ENCODE data around the gene TOX4.

DNA sequence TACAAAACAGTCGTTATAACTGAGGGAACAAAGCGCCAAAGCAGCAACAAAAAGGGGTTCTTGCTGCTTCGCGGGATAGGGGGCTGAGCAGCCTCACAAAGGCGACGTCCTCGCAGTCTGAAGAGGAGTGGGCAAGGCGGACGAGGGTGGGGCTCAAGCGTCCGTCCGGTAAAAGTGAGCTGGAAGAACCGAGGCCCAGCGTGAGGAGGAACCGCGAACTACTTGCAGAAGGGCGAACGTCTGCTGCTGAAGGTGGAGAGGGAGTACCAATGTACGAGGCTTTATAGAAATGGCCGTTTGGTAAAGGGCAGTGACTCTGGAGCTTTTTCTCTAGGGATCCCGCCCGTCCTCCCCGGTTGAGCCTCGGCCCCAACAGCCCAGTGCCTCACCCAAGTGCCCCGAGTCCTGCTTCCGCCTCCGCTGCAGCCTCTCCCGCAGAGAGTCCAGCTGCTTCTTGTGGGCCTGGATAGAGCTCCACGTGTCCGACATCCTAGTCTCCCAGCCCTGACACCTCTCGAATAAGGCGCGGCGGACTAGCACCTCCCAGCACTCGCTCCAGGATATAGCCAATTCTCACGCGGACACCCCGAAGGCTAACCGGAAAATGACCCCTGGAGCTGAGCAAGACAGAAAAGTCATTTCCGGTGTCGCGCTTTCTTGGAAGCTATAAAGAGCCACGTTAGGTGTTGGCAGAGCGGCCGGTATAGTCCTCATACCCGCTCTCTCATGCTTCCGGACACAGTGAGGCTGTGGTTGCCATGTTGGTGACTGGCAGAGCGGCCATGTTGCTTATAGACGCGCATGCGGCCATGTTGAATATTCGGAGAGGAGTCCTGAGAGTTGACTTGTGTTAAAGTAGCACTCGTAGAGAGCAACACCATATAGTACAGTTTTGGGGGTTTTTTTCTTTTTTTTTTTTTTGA, 34.0 kb downstream of the TOX4 start, which contains the start of gene METTL3:
- no peak for TF ChIP-seq CTCF (IDR thresholded peaks at IDR 0.05)
- TF ChIP-seq POLR2A (IDR thresholded peaks at IDR 0.05), result peak in 1 of 2 donors; percentile 45

All from tibial nerve (tissue), 3 donors.